Body of pancreas (tissue), 4 donors: Measurements from ENCODE around the gene TNXB.

Experiments
- CTCF ChIP-seq, 7 experiments: fragments of 450-650 bp in 4 of 7; fragments of 200-600 bp in 3 of 7; sonication (generic) in 3 of 7; IDR thresholded peaks; one replicate each; pipeline ENCODE4 v1.5.1; 2016 to 2019; ENCODE audit warnings: antibody characterized with exemption in 7 of 7
- POLR2A ChIP-seq, 3 donors: fragments of 450-650 bp; IDR thresholded peaks; one replicate each; pipeline ENCODE4 v1.6.1; 2016; ENCODE audit warnings: antibody characterized with exemption in 3 of 3, mild to moderate bottlenecking in 2 of 3

GRCh38 chr6:32069460-32069859 lies 39.7 kb downstream of the TNXB start:
- TF ChIP-seq CTCF (IDR thresholded peaks at IDR 0.05) (no peak), POLR2A (IDR thresholded peaks at IDR 0.05) (no peak)
